Fibroblast of pulmonary artery (primary cell): ENCODE results near the gene SAMD10.

Experiments used
- DNase-seq: peaks from one replicate; pipeline ENCODE4 v3.0.0-alpha.2; 2010; ENCODE audit warnings: low read depth
- H3K4me3 ChIP-seq: replicated peaks from 2 replicates; pipeline ENCODE4 v1.5.1; 2011; ENCODE audit warnings: low read depth, mild to moderate bottlenecking, control low read depth, low read length, moderate library complexity
- CTCF ChIP-seq: IDR thresholded peaks from 2 replicates; pipeline ENCODE4 v1.5.1; 2011; ENCODE audit warnings: mild to moderate bottlenecking, control low read depth, low read length, inconsistent platforms; ENCODE audit errors: missing control alignments

The SAMD10 gene

DNA sequence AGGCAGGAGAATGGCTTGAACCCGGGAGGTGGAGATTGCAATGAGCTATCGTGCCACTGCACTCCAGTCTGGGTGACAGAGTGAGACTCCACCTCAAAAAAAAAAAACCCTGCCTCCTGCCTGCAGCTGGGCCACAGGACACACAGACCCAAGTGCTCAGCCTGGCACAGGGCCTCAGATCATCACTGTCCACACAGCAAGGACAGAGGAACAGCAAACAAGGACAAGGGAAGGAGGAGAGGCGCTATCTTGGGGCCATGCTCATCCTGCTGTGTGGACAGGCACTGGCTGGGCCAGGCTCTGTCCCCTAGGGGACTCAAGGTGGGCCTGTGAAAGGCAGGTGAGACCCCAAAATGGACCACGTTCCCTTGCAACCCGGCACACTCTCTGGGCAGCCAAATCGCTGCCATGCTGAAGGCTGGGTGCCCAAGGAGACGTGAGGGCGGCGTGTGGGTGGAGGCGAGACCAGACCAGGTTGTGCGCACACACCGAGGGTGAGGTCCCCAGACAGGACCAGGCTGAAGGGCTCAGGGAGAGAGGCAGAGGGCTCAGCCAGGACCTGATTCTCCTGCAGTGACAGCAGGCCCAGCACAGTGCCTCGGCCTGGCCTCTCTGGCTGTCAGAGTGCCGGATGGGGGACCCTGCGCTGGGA, 32.3 kb downstream of the SAMD10 start:
- no peak for DNase-seq
- H3K4me3 ChIP-seq: no peak overlapping the region
- no peak for TF ChIP-seq CTCF

- H3K4me3 ChIP-seq: no peak overlapping the region
- no peak for TF ChIP-seq CTCF
- DNase-seq: no peak
Measured at GRCh38 chr20:63945921-63946920, 33.2 kb downstream of the SAMD10 start.

DNA sequence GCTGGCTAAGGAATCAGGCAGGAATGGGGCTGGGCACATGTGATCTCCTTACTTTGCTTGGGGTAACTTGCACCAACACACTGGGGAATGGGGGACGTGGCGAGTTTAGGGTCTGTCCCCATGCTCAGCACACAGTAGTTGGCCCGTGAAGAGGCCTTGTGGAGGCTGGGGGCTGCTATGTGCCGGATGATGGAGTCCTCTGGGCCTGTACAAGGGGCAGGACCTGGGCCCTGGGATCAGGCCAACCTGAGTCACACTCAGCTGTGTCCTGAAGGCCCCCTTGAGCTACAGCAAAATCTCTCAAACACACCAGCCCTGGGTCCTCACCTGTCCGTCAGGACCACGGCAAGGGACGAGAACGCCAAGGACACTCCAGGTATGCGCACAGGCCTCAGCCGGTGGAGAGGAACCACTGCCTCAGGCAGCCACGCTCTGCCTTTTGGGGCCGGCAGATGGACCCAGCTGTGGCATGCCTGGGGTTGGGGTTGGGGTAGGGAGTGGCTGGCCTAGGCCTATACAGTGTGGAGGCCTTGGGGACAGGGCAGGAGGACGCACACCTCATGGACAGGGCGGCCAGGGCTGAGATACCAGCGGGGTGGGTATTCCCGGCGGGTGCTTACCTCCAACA, 34.3 kb downstream of the SAMD10 start:
- DNase-seq: no peak
- H3K4me3 ChIP-seq: no peak overlapping the region
- no peak for TF ChIP-seq CTCF

- TF ChIP-seq CTCF: no peak
- no peak for DNase-seq
- no peak overlapping the region for H3K4me3 ChIP-seq
Measured at GRCh38 chr20:63944078-63944941, 35.1 kb downstream of the SAMD10 start.

GRCh38 chr20:63943808-63944077, 35.7 kb downstream of the SAMD10 start:
- TF ChIP-seq CTCF: no peak
- DNase-seq: no peak
- no peak overlapping the region for H3K4me3 ChIP-seq

DNA sequence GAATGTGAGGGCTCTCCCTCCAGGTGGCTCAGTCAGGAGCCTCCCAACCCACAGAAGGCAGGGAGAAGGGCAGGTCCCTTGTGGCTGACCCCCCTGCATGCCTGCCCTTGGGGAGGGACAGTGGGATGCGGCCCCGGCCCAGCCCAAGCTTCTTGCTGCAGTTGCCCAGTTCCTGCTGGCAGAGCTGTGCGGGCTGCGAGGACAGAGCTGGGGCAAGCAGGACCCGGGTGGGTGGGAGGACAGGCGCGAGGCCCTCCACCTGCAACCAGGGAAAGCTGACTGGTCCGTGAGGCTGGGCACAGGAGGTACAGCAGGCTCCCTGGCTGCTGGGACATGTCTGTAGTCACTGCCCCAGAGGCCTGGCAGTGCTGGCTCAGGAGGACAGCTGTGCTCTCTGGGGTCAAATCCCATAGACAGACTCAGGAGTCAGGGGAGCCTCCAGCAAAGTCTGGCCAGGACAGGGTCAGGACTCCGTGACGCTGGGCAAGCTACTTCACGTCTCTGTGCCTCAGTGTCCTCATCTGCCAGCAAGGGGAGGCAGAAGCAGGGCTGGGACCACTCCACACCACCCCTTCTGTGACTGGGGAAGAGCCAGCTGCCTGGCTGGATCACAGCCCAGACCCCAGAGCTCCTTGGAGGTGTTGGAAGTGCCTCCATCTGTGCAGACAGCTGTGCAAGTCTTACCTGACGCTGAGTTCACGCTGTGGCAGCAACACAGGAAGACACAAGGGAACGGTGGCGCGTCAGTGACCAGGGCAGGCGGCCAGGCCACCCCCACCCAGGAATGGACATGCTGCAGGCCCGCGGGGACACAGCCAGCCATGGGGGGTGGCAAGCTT, 36.3 kb downstream of the SAMD10 start:
- H3K4me3 ChIP-seq: no peak overlapping the region
- TF ChIP-seq CTCF: no peak
- no peak for DNase-seq
